HG03060 (cell line): ENCODE results near the gene USP8.
A peak's percentile ranks its signal among the peaks of the same experiment; 100 is the strongest.
"Not testable (repeated sequence)": the region's sequence is repeated elsewhere in the genome, so short reads cannot be mapped to it uniquely, and the experiment has no call there.

Source experiments
- ATAC-seq: cut with Tn5 transposase; IDR thresholded peaks from one replicate; pipeline ENCODE4 v1.9.1; 2021; ENCODE audit warnings: low read depth, moderate number of reproducible peaks; ENCODE audit not compliant: unreplicated experiment

Gene USP8

DNA sequence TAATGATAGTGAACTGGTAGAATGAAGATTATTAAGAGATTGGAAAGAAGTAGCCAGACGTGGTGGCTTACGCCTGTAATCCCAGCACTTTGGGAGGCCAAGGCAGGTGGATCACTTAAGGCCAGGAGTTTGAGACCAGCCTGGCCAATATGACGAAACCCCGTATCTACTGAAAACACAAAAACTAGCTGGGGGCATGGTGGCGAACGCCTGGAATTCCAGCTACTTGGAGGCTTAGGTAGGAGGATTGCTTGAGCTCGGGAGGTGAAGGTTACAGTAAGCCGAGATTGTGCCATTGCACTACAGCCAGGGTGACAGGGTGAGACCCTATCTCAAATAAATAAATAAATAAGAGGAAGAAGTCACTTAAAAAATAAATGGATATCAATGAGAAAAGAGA lies 14.0 kb downstream of the USP8 start:
- no peak for ATAC-seq

DNA sequence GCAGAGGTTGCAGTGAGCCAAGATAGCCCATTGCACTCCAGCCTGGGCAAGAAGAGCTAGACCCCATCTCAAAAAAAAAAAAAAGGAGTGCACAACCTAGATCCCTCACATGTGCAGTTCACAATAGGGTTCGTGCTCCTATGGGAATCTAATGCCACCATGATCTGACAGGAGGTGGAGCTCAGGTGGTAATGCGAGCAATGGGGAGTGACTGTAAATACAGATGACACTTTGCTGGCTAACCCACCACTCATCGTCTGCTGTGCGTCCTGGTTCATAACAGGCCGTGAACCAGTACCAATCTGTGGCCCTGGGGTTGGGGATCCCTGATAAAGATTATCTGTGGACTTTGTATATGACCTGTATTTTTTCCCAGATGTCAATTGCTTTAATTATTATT lies 16.7 kb downstream of the USP8 start:
- no peak for ATAC-seq

DNA sequence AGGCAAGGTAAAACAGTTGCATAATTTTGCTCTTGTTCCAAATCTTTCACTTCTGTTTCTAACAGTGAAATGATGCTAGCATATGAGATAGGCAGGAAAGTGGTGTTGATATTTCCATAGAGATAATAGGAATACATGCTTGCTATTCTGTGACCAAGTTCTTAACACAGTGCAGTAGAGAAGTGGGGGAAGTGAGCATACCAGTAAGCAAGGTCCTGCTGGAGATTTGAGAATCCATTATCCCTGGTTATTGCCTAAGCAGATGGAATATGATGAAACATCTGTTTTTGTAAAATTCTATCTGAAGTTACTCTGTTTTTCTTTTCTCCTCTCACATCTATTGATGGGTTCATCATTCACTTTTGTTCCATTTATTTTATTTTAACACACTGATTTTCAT lies 28.7 kb downstream of the USP8 start:
- no peak for ATAC-seq

DNA sequence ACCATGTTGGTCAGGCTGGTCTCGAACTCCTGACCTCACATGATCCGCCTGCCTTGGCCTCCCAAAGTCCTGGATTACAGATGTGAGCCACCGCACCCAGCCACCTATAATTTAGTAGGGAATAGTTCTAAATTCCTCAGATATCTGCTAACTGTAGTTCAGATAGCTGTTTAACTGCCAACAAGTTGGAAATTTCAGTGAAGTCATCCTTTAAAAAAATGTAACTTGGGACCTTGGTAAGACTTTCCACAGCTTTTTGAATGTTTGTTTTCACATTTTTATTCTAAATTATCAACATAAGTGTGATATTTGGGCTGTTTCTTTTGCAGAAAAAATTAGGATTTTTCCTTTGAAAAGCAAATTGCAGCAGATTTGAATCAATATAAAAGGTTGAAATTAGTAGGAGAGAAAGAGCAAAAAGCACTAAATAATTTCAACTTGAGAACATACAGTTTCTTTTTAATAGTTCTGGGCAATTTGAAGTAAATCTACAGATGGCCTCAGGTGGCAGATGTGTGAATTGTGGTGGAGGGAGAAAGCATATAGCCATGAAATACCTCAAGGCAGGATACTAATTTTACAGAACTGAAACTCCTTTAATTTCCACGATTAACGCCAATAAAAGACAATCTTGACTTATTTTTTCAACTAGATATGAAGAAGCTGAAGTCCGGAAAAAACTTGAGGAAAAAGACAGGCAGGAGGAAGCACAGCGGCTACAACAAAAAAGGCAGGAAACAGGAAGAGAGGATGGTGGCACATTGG lies 34.3 kb downstream of the USP8 start:
- no peak for ATAC-seq

DNA sequence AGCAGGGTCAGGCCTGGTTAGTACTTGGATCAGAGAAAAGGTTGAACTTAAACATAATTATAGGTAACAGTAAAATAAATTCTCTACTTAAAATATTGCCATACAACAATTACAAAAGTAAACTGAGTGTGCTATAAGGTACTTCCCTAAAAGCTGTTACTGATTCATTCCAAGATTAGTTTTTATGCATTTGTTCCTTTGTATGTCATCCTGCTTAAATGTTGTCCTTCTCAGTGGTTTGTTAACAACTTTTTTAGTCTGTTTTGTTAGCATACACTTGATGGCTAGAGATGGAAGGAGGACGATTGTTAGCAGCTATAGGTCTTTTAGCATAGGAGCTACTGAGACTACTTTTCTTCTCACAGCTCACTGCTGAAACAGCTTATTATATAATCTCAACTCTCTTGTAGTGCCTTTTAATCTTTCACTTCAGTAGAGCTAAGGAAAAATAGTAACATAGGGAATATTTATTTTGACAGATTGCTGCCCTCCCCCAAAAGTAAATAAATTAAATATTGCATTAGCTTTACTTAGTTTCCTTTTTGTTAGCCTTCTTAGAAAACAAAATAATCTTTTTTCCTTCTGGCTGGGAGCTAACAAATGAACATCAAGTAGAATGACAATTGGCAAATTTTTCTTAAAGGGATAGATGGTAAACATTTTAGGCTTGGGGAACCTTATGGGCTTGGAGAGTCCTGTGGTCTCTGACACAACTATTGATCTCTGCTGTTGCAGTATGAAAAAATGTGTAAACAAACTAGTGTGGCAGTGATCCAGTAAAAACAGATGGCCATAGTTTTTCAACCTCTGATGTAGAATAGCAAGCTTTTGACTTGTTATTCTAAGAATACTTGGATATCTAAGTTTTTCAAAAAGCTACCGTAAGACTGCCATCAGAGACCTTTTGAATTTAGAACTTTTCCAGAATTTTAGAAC lies 39.5 kb downstream of the USP8 start:
- ATAC-seq, result no peak

DNA sequence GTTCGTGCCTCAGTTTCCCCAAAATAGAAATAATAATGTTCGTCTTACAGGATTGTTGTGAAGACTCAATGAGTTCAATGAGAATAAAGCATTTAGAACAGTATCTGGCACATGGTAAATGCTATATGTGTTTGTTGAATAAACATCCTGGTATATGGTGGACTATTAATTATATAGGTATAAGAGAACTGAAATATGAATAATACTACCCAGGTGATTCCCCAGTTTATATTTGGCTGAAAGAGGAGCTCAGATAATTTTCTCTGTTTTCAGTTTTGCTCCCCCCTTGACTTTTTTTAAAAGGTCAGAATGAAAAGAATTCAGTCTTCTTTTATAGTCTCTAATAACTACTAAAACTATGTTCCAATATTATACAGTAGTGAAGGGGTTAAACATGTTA lies 46.9 kb downstream of the USP8 start:
- ATAC-seq, result no peak

DNA sequence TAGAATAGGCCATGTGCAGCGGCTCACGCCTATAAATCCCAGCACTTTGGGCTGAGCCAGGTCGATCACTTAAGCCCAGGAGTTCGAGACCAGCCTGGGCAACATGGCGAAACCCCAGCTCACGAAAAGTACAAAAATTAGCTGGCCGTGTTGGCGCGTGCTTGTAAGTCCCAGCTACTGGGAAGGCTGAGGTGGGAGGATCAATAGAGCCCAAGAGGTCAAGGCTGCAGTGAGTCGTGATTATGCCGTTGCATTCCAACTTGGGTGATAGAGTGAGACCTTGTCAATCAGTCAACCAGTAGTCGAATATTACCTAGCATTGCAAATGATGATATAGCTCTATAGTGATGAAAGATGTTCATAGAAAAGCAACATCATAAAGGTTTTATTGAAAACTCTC lies 51.9 kb downstream of the USP8 start:
- no peak for ATAC-seq

DNA sequence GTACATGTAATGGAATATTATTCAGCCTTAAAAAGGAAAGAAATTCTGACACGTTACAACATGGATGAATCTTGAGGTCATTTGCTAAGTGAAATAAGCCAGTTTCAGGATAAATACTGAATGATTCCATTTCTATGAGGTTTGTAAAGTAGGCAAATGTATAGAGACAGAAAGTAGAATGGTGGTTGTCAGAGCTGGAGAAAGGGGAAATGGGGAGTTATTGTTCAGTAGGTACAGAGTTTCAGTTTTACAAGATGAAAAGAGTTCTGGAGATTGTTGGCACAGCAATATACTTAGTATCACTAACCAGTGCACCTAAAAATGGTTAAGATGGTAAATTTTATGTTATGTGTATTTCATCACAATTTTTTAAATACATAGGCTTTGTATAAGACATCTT lies 60.6 kb downstream of the USP8 start:
- ATAC-seq, result peak; percentile 46

DNA sequence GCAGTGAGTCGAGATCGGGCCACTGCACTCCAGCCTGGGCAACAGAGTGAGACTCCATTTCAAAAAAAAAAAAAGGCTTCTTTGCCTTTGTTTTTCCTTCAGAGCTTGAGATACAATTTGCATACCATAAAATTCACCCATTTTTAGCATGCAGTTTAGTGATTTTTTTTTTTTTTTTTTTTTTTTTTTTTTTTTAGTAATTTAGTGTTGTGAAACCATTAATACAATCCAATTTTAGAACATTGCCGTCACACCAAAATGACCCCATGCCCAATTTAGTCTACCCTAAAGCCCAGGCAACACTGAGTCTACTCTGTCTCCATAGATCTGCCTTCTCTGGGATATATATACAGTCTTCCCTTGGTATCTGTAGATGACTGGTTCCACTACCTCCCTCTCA lies 61.2 kb downstream of the USP8 start:
- no peak for ATAC-seq

DNA sequence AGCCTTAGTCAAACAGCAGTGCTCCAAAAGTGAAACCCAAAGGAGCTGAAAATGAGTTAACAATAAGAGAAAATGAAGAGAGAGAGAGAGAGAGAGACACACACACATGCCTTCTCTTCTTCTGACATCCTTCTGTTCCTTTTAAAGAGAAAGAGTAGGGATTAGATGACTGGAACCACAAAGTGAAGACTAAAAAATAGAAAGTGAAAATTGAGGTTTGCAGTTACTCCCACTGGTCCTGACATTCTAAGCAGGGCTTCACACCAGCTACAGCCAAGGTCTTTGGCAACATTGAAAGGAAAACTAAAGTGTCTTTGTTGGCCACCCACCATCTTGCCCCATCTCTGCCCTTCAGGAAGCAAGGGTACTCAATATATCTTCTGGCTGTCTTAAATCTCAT lies 63.1 kb downstream of the USP8 start:
- ATAC-seq, result no peak

DNA sequence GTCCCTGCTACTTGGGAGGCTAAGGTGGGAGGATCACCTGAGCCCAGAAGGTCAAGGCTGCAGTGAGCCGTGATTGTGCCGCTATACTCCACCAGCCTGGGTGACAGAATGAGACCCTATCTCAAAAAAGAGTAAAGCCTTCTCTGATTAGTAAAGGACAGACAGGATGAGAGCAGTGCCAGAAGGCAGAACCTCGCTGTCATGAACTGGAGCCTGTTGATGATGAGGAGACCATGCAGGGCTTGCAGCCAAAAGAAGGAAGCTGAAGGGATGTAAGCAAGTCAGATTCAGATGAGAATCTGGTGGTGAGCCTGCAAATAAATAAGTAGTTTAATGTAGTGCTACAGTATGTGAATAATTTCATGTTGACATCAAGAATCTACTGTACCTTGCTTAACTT lies 69.4 kb downstream of the USP8 start:
- ATAC-seq, result no peak

DNA sequence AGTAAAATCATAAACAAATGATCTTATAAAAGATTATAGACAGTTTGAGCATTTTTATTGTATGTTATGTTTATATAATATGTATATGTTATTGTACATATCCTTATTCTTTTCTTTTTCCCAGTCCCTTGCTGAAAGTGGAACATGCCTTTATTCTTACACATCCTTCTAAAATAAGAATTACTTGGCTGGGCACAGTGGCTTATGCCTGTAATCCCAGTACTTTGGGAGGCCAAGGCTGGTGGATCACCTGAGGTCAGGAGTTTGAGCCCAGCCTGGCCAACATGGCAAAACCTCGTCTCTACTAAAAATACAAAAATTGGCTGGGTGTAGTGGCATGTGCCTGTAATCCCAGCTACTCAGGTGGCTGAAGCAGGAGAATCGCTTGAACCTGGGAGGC lies 70.3 kb downstream of the USP8 start:
- not testable (repeated sequence) for ATAC-seq

DNA sequence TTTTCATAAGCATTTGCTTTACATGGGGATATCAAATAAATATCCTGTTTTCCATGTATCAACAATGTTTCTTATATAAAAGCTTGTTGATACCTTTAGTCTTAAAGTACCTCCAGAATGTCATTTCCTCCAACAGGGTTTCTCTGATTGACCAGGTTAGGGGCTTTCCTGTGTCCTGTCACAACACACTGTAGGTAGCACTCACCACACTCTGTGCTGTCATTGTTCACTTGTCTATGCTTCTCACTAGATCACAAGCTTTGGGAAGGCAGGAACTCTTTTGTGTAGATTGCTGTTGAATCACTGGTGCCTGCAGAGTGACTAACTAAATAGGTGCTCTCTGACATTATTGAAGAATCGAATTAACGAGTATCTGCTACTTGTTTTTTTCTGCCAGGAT lies 72.5 kb downstream of the USP8 start:
- ATAC-seq, result no peak

DNA sequence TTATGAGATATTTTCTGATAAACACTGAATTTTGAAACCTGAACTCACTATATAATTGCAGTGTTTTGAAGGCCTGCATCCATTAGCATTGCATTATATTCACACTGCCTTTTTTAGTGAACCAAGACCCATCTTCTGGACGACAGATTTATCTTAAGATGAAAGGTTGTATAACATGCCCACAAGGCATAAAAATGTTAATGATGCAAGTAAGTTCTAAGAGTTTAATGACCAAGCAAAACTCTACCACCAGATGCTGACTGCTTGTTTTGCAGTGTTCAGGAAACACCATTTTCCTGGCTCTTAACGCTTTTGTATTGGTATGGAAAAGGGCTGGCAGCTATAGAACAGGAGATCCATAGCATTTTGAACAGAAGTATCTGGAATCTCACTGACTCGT lies 76.1 kb downstream of the USP8 start:
- no peak for ATAC-seq

DNA sequence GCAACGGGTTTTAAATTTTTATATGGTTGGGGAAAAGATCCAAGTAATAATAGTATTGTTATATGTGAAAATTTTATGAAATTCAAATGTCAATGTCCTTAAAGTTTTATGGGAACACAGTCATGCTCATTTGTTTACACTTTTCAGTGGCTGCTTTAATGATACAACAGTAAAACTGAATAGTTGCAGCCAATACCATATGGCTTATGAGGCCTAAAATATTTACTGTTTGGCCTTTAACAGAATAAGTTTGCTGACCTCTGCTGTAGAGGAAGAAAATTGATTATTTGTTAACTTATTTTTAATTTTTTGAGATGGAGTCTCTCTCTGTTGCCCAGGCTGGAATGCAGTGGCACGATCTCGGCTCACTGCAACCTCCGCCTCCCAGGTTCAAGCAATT lies 77.6 kb downstream of the USP8 start:
- ATAC-seq, result no peak

DNA sequence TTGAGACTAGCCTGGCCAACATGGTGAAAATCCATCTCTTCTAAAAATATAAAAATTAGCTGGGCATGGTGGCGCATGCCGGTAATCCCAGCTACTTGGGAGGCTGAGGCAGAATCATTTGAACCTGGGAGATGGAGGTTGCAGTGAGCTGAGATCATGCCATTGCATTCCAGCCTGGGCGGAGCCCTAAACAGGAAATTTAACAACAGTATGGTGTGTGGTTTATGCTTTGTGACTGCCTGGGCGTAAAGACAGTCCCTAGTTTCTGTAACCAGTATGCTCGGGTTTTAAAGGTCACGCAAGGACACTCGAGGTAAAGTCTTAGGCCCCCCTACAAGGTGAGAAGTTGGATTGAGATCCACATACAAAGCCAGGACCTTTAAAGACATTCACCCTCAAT lies 78.9 kb downstream of the USP8 start:
- no peak for ATAC-seq

DNA sequence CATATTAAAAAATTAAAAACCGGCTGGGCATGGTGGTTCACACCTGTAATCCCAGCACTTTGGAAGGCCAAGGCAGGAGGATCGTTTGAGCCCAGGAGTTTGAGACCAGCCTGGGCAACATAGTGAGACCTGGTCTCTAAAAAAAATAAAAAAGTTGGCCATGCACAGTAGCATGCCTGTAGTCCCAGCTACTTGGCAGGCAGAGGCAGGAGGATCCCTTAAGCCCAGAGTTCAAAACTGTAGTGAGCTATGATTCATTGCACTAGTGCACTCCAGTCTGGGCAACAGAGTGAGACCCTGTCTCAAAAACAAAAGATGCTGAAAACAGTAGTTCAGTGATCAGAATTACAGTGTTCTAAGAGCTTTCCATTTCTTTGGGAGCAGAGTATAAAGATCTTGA lies 81.5 kb downstream of the USP8 start:
- not testable (repeated sequence) for ATAC-seq

DNA sequence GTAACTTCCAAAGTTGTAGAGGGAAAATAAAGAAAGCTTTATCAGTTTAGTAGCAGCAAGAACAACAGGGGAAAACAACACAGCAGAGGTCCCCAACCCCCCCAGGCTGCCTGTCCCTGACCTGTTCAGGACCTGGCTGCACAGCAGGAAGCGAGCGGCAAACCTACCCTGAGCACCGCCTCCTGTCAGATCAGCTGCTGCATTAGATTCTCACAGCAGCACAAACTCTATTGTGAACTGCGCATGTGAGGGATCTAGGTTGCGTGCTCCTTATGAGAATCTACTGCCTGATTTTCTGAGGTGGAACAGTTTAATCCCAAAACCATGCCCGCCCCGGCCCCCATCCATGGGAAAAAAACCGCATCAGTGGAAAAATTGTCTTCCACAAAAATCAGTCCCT lies 81.9 kb downstream of the USP8 start:
- no peak for ATAC-seq

DNA sequence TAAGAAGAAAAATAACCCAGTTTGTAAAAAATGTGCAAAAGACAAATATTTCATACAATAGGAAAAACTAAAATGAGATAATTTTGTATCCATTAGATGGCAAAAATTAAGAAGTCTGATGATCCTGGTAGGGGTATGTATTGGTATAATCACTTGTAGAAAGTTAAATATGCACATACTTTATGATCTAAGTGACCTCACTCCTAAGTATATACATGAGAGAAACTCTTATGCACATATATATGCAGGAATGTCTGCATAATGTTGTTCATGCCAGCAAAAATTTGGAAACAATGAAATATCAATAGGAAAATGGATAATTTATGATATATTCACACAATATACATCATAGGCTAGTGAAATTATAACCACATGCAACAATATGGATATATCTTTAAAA lies 88.8 kb downstream of the USP8 start:
- no peak for ATAC-seq

DNA sequence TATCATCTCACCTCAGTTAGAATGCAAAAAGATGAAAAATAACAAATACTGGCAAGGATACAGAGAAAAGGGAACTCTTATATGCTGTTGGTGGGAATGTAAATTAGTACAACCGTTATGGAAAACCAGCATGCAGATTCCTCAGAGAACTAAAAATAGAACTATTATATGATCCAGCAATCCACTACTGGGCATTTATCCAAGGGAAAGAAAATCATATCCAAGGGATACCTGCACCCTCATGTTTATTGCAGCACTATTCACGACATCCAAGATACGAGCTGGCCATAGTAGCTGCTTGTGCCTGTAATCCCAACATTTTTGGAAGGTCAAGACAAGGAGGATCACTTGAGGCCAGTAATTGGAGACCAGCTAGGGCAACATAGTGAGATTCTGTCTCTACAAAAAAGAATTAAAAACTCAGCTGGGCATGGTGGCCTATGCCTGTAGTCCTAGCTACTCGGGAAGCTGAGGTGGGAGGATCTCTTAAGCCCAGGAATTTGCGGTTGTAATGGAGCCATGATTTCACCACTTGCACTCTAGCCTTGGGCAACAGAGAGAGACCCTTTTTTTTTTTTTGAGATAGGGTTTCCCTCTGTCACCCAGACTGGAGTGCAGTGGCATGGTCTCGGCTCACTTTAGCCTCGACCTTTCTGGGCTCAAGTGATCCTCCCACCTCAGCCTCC lies 95.7 kb downstream of the USP8 start:
- ATAC-seq, result no peak

DNA sequence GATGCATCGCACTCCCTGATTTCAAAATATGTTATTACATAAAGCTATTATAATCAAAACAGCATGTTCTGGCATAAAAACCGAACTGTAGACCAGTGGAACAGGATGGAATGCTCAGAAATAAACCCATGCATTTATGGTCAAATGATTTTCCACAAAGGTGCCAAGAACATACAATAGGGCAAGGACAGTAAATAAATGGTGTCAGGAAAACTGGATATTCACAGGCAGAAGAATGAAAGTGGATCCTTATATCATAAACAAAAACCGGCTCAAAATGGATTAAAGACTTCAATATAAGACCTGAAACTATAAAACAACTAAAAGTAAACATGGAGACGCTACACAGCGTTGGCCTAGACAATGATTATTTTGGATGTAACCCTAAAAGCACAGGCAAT lies 99.6 kb downstream of the USP8 start:
- ATAC-seq, result no peak
